A549 treated with AZD2906 at 1 μM for 4 hours (cell line): Measurements from ENCODE around the gene VAMP7. TPM values are rescaled to one million over a fixed set of nuclear protein-coding genes. Genes with fewer than 3 reads are reported as not detected.

Source experiments
- total RNA-seq: library from RNA; stranded (reverse); fragments of 200-300 nt; extraction: Qiagen RNA extraction; gene quantifications from 5 replicates; pipeline ENCODE4 v1.2.3, GENCODE V29; 2022

Gene VAMP7
- 27.2 to 35.4 TPM (median 28.2 TPM) in 5 replicates for total RNA-seq

GRCh38 chrX:155881158-155881993 is at the start of gene VAMP7:
Gene VAMP7 (plus strand): TSS chrX:155881345. CDS start chrX:155889467, 8,122 bp downstream.

Other genes starting within 250 kb of the VAMP7 start
- gene IL9R, start 116.4 kb downstream of the VAMP7 start, total RNA-seq, result 0.13 to 0.40 TPM (median 0.22 TPM) in 5 replicates